ENCODE data around the gene RABGGTA. TPM values are rescaled to one million over a fixed set of nuclear protein-coding genes. Genes with fewer than 3 reads are reported as not detected.
A peak's percentile ranks its signal among the peaks of the same experiment; 100 is the strongest.

RABGGTA gene
- total and polyA plus RNA-seq, 10 of the 15 experiments (the other 5 are each of a cell fraction or from before 2014, with no cell fraction given): 19.1 to 75.6 (median 46.9) TPM

GRCh38 chr14:24246765-24247212, 24.6 kb downstream of the RABGGTA start (continued):
- no peak for TF ChIP-seq KLF5 (IDR thresholded peaks at IDR 0.05; ENCODE audit: partially characterized antibody)
- TF ChIP-seq GATAD2B (conservative IDR thresholded peaks at IDR 0.05; ENCODE audit: low read depth): 0 out of 2 replicates have a peak, but pooled peaks have one; percentile 19
- TF ChIP-seq ESRRA (IDR thresholded peaks at IDR 0.05; ENCODE audit: low read length): no peak
- TF ChIP-seq RBBP5 (conservative IDR thresholded peaks at IDR 0.05): 0 out of 2 replicates have a peak, but pooled peaks have one; percentile 81
- TF ChIP-seq REST (IDR thresholded peaks at IDR 0.05; ENCODE audit: low read depth, low read length): no peak
- no peak for TF ChIP-seq CREB1 (IDR thresholded peaks at IDR 0.05; ENCODE audit: low read depth)
- TF ChIP-seq EED (IDR thresholded peaks at IDR 0.05; ENCODE audit: low read depth): peak; percentile 52
- no peak for TF ChIP-seq SIX5 (IDR thresholded peaks at IDR 0.05; ENCODE audit: low read depth, low read length, severe bottlenecking)
- no peak for TF ChIP-seq E2F8 (IDR thresholded peaks at IDR 0.05; ENCODE audit: low read depth, partially characterized antibody)
- peak; percentile 68 for TF ChIP-seq POLR2AphosphoS5 (IDR thresholded peaks at IDR 0.05; ENCODE audit: low read length)
- no peak for TF ChIP-seq ZZZ3 (IDR thresholded peaks at IDR 0.05; ENCODE audit: control insufficient read depth, insufficient read length, low read depth)
- TF ChIP-seq ZBED1 (IDR thresholded peaks at IDR 0.05; ENCODE audit: borderline replicate concordance): no peak
- no peak for TF ChIP-seq NKRF (conservative IDR thresholded peaks at IDR 0.05)
- TF ChIP-seq ZNF622 (IDR thresholded peaks at IDR 0.05): no peak
- TF ChIP-seq POLR2A (IDR thresholded peaks at IDR 0.05; ENCODE audit: low read depth, low read length): no peak; the same call in 1 of the 2 replicates
- no peak for TF ChIP-seq KAT2A (conservative IDR thresholded peaks at IDR 0.05; ENCODE audit: control insufficient read depth, low read depth, low read length)
- peak; percentile 47; the same call in 1 of the 2 replicates for TF ChIP-seq ZNF687 (IDR thresholded peaks at IDR 0.05)
- TF ChIP-seq IKZF2 (IDR thresholded peaks at IDR 0.05): peak; percentile 72 to 77; a peak in 3 of 4 replicates
- TF ChIP-seq ATF7 (IDR thresholded peaks at IDR 0.05; ENCODE audit: low read depth): peak; percentile 34; the same call in 1 of the 2 replicates
- peak; percentile 48; the same call in 1 of the 2 replicates for TF ChIP-seq JUNB (IDR thresholded peaks at IDR 0.05)

Data from GM12878 (cell line).